Activated T-cell treated with anti-CD3 and anti-CD28 coated beads for 1 hour (primary cell): ENCODE results near the gene PLCL2.

Experiments
- DNase-seq: peaks from one replicate; pipeline ENCODE4 v3.0.0-alpha.2; 2020; ENCODE audit warnings: low read depth

The PLCL2 gene

GRCh38 chr3:16884748-16885592 is at the start of gene PLCL2:
PLCL2 (plus strand) TSS chr3:16884955; CDS start chr3:16885040, 85 bp downstream.
- peak; percentile 63 for DNase-seq

- DNase-seq, result no peak
These were observed 48.1 kb upstream of the PLCL2 start for GRCh38 chr3:16836505-16837237.

- no peak for DNase-seq
These were observed 47.2 kb upstream of the PLCL2 start for GRCh38 chr3:16837602-16838001.

- no peak for DNase-seq
These were observed 46.2 kb upstream of the PLCL2 start for GRCh38 chr3:16838561-16838960.

GRCh38 chr3:16839271-16840100 is 45.3 kb upstream of the PLCL2 start:
- DNase-seq, result no peak

- no peak for DNase-seq
These were observed 44.7 kb upstream of the PLCL2 start for GRCh38 chr3:16840101-16840424.

- DNase-seq, result no peak
These were observed 43.6 kb upstream of the PLCL2 start for GRCh38 chr3:16841041-16841753.

- DNase-seq, result peak; percentile 22
These were observed 42.9 kb upstream of the PLCL2 start for GRCh38 chr3:16841904-16842271.

GRCh38 chr3:16842272-16843270 is 42.2 kb upstream of the PLCL2 start:
- DNase-seq, result peak; percentile 55

GRCh38 chr3:16844222-16844621 is 40.5 kb upstream of the PLCL2 start:
- DNase-seq, result no peak

GRCh38 chr3:16844791-16845190 is 40.0 kb upstream of the PLCL2 start:
- no peak for DNase-seq

GRCh38 chr3:16846373-16847080 is 38.2 kb upstream of the PLCL2 start:
- DNase-seq, result no peak

GRCh38 chr3:16848007-16848406 is 36.7 kb upstream of the PLCL2 start:
- DNase-seq, result no peak

GRCh38 chr3:16849229-16849628 is 35.5 kb upstream of the PLCL2 start:
- DNase-seq, result peak; percentile 52

GRCh38 chr3:16849795-16850194 is 35.0 kb upstream of the PLCL2 start:
- DNase-seq, result no peak

GRCh38 chr3:16855497-16855896 is 29.3 kb upstream of the PLCL2 start:
- no peak for DNase-seq

GRCh38 chr3:16860234-16860633 is 24.5 kb upstream of the PLCL2 start:
- no peak for DNase-seq

GRCh38 chr3:16861432-16861831 is 23.3 kb upstream of the PLCL2 start:
- DNase-seq, result no peak

- no peak for DNase-seq
These were observed 20.0 kb upstream of the PLCL2 start for GRCh38 chr3:16864610-16865313.
